ENCODE results near the gene TMEM222.

The TMEM222 gene

GRCh38 chr1:27306892-27307761, 14.8 kb upstream of the TMEM222 start:
- no peak for DNase-seq (ENCODE audit: low read depth)

GRCh38 chr1:27307874-27308598, 13.9 kb upstream of the TMEM222 start:
- DNase-seq (ENCODE audit: low read depth), result no peak

- DNase-seq (ENCODE audit: low read depth), result no peak
These were observed 7.8 kb upstream of the TMEM222 start for GRCh38 chr1:27314169-27314568.

GRCh38 chr1:27314737-27315136, 7.2 kb upstream of the TMEM222 start:
- no peak for DNase-seq (ENCODE audit: low read depth)

- DNase-seq (ENCODE audit: low read depth), result no peak
These were observed 5.1 kb upstream of the TMEM222 start for GRCh38 chr1:27316860-27317259.

GRCh38 chr1:27318136-27318535, 3.8 kb upstream of the TMEM222 start:
- no peak for DNase-seq (ENCODE audit: low read depth)

- DNase-seq (ENCODE audit: low read depth), result no peak
These were observed 3.4 kb upstream of the TMEM222 start for GRCh38 chr1:27318596-27318995.

- no peak for DNase-seq (ENCODE audit: low read depth)
These were observed 742 bp downstream of the TMEM222 start for GRCh38 chr1:27322569-27323240.

GRCh38 chr1:27325286-27325685, 3.3 kb downstream of the TMEM222 start:
- DNase-seq (ENCODE audit: low read depth), result no peak

- DNase-seq (ENCODE audit: low read depth), result no peak
These were observed 6.0 kb downstream of the TMEM222 start for GRCh38 chr1:27327964-27328363.

GRCh38 chr1:27330786-27331185, 8.8 kb downstream of the TMEM222 start:
- DNase-seq (ENCODE audit: low read depth), result no peak

- no peak for DNase-seq (ENCODE audit: low read depth)
These were observed 9.5 kb downstream of the TMEM222 start for GRCh38 chr1:27331426-27331825.

GRCh38 chr1:27331922-27332321, 10.0 kb downstream of the TMEM222 start:
- no peak for DNase-seq (ENCODE audit: low read depth)

- DNase-seq (ENCODE audit: low read depth), result no peak
These were observed 10.7 kb downstream of the TMEM222 start for GRCh38 chr1:27332536-27333281.

- no peak for DNase-seq (ENCODE audit: low read depth)
These were observed 11.8 kb downstream of the TMEM222 start for GRCh38 chr1:27333717-27334279.

- no peak for DNase-seq (ENCODE audit: low read depth)
These were observed 13.8 kb downstream of the TMEM222 start for GRCh38 chr1:27335506-27336422.

- DNase-seq (ENCODE audit: low read depth), result no peak
These were observed 14.8 kb downstream of the TMEM222 start for GRCh38 chr1:27336756-27337155.

- DNase-seq (ENCODE audit: low read depth), result no peak
These were observed 16.8 kb downstream of the TMEM222 start for GRCh38 chr1:27338751-27339150.

- no peak for DNase-seq (ENCODE audit: low read depth)
These were observed 17.2 kb downstream of the TMEM222 start for GRCh38 chr1:27339213-27339612.

GRCh38 chr1:27341525-27342252, 19.7 kb downstream of the TMEM222 start, which contains the start of gene SYTL1:
Gene SYTL1 (plus strand): TSS chr1:27342022. CDS start chr1:27345335, 3,313 bp downstream.
- peak; percentile 55 for DNase-seq (ENCODE audit: low read depth)

Data from stimulated activated CD8-positive, alpha-beta memory T cell treated with anti-CD3 and anti-CD28 coated beads, Interleukin-12 subunit alpha, Interleukin-12 subunit beta, amount 100 ng/mL, for 1 hour (primary cell).